ENCODE measurements around the gene GFY. TPM values are rescaled to one million over a fixed set of nuclear protein-coding genes. Genes with fewer than 3 reads are reported as not detected.

The GFY gene
- total RNA-seq, 2 donors from 2014 or later: 0.18 TPM; not detected in 1

- H3K4me1 ChIP-seq (ENCODE audit: control insufficient read depth, insufficient read depth, low read length): no peaks in the 10 kb centered on the region
- WGBS, 2 experiments (ENCODE audit: insufficient coverage in 1 of 2, insufficient read length in 1 of 2): 83 to 86% methylated on average over 7 to 15 of the region's 15 CpGs
Measured at GRCh38 chr19:49415102-49415809, 9.9 kb upstream of the GFY start.

GRCh38 chr19:49415810-49416200 lies 9.4 kb upstream of the GFY start:
- no peak for TF ChIP-seq CTCF (conservative IDR thresholded peaks at IDR 0.05)
- Mint-ChIP-seq H3K4me3 (no peak overlapping the region), H3K27ac (no peak overlapping the region), H3K36me3 (ENCODE audit: low read depth) (no peaks in the 10 kb centered on the region), H3K27me3 (ENCODE audit: insufficient read depth) (peaks cover 30% of the 10 kb centered on the region), H3K4me1 (peaks cover 10% of the 10 kb centered on the region), H3K9me3 (no peaks in the 10 kb centered on the region)
- Histone ChIP-seq H3K27ac (ENCODE audit: low read depth, low read length) (no peak overlapping the region), H3K4me3 (ENCODE audit: low read length) (no peak overlapping the region), H3K27me3 (ENCODE audit: control insufficient read depth, insufficient read depth, low read length, poor library complexity, severe bottlenecking) (peaks cover 29% of the 10 kb centered on the region), H3K4me1 (ENCODE audit: control insufficient read depth, insufficient read depth, low read length) (no peaks in the 10 kb centered on the region), H3K36me3 (ENCODE audit: control insufficient read depth, insufficient read depth, low read length) (no peaks in the 10 kb centered on the region), H3K9me3 (ENCODE audit: control insufficient read depth, low read length) (no peaks in the 10 kb centered on the region), H3K9ac (ENCODE audit: extremely low read depth, low read length, poor library complexity, severe bottlenecking) (no peak overlapping the region)
- WGBS, 2 experiments (ENCODE audit: insufficient coverage in 1 of 2, insufficient read length in 1 of 2): 98 to 100% methylated on average over 2 of the region's 2 CpGs
- DNase-seq: no peak

More at GRCh38 chr19:49415102-49415809, 9.9 kb upstream of the GFY start:
- no peak overlapping the region for H3K27ac Mint-ChIP-seq
- H3K36me3 ChIP-seq (ENCODE audit: control insufficient read depth, insufficient read depth, low read length): no peaks in the 10 kb centered on the region
- H3K27me3 Mint-ChIP-seq (ENCODE audit: insufficient read depth): peaks cover 25% of the 10 kb centered on the region
- no peak overlapping the region for H3K4me3 ChIP-seq (ENCODE audit: low read length)
- H3K27ac ChIP-seq (ENCODE audit: low read depth, low read length): no peak overlapping the region
- no peaks in the 10 kb centered on the region for H3K9me3 Mint-ChIP-seq
- H3K27me3 ChIP-seq (ENCODE audit: control insufficient read depth, insufficient read depth, low read length, poor library complexity, severe bottlenecking): peaks cover 24% of the 10 kb centered on the region
- H3K4me1 Mint-ChIP-seq: peaks cover 10% of the 10 kb centered on the region
- no peak for TF ChIP-seq CTCF (conservative IDR thresholded peaks at IDR 0.05)
- H3K36me3 Mint-ChIP-seq (ENCODE audit: low read depth): no peaks in the 10 kb centered on the region
- H3K9ac ChIP-seq (ENCODE audit: extremely low read depth, low read length, poor library complexity, severe bottlenecking): no peak overlapping the region
- no peaks in the 10 kb centered on the region for H3K9me3 ChIP-seq (ENCODE audit: control insufficient read depth, low read length)
- H3K4me3 Mint-ChIP-seq: no peak overlapping the region
- no peak for DNase-seq

- H3K9me3 Mint-ChIP-seq: no peaks in the 10 kb centered on the region
- 60 to 63% methylated on average over 4 to 7 of the region's 7 CpGs for WGBS, 2 experiments (ENCODE audit: insufficient coverage in 1 of 2, insufficient read length in 1 of 2)
- no peak overlapping the region for H3K9ac ChIP-seq (ENCODE audit: extremely low read depth, low read length, poor library complexity, severe bottlenecking)
- H3K36me3 Mint-ChIP-seq (ENCODE audit: low read depth): no peaks in the 10 kb centered on the region
- peaks cover 43% of the 10 kb centered on the region for H3K27me3 Mint-ChIP-seq (ENCODE audit: insufficient read depth)
- no peak overlapping the region for H3K4me3 ChIP-seq (ENCODE audit: low read length)
- peak; percentile 64 for TF ChIP-seq CTCF (conservative IDR thresholded peaks at IDR 0.05)
- H3K9me3 ChIP-seq (ENCODE audit: control insufficient read depth, low read length): no peaks in the 10 kb centered on the region
- H3K36me3 ChIP-seq (ENCODE audit: control insufficient read depth, insufficient read depth, low read length): no peaks in the 10 kb centered on the region
- no peaks in the 10 kb centered on the region for H3K4me1 ChIP-seq (ENCODE audit: control insufficient read depth, insufficient read depth, low read length)
- no peak overlapping the region for H3K4me3 Mint-ChIP-seq
- peaks cover 10% of the 10 kb centered on the region for H3K4me1 Mint-ChIP-seq
- no peak overlapping the region for H3K27ac Mint-ChIP-seq
- DNase-seq: peak; percentile 79
- H3K27ac ChIP-seq (ENCODE audit: low read depth, low read length): no peak overlapping the region
- peaks cover 42% of the 10 kb centered on the region for H3K27me3 ChIP-seq (ENCODE audit: control insufficient read depth, insufficient read depth, low read length, poor library complexity, severe bottlenecking)
Measured at GRCh38 chr19:49417088-49417487, 8.1 kb upstream of the GFY start.
